ENCODE results near the gene HDAC9. TPM values are rescaled to one million over a fixed set of nuclear protein-coding genes. Genes with fewer than 3 reads are reported as not detected.

HDAC9 gene
- polyA plus RNA-seq, 3 donors, result 8.1 to 12.7 (median 9.5) TPM

DNA sequence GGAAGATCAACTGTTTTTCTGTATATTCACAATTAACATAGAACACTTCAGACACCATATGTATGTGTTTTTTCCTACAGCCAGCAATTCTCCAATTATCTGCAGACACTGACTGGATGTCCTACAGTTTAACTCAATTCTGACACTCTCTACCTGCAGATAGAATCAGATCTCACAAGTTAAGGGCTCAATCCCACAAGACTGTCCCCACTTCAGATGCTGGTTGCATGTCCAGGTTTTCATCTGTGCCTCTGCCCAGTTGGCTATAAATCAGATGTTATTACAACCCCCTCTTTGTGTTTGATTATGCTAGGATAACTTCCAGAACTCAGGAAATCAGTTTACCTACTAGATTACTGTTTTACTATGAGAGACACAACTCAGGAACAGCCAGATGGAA is 326.0 kb downstream of the HDAC9 start:
- DNase-seq (ENCODE audit: low read depth in 3 of 3, low spot score in 2 of 3), result no peak

GRCh38 chr7:18824157-18824556 is 328.6 kb downstream of the HDAC9 start:
- no peak for DNase-seq (ENCODE audit: low read depth in 3 of 3, low spot score in 2 of 3)

DNA sequence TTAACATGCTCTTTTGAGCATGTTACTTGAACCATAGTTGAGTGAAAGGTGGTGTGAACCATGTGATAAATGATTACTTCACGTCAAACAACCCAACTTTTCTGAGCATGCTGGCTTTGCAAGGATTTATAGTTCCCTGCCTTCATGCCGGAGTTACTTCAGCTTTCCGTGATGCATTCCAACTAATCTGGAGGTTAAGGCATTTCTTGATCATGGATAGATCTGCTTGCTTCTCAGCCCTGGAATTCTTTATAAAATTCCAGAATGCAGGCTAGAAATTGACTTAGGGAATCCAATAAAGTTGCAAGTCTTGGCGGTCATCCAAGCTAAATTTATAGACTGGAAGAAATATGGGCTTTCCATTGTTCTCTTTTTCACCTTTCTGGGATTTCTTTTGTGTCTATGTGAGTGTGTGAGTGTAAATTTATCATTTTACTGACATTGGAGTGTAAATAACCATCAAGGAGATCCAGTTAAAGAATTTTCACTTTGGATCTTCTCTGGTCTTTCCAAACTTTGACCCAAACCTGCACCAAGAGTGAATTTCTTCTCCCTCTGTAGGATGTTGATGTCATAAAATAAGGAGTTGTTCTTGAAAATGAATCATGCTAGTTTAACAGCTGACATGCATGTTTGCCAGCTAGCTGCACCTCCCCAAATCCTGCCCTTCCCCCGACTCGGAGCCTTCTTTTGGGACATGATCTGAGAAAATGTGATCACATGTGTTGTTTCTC is 332.9 kb downstream of the HDAC9 start:
- no peak for DNase-seq (ENCODE audit: low read depth in 3 of 3, low spot score in 2 of 3)

DNA sequence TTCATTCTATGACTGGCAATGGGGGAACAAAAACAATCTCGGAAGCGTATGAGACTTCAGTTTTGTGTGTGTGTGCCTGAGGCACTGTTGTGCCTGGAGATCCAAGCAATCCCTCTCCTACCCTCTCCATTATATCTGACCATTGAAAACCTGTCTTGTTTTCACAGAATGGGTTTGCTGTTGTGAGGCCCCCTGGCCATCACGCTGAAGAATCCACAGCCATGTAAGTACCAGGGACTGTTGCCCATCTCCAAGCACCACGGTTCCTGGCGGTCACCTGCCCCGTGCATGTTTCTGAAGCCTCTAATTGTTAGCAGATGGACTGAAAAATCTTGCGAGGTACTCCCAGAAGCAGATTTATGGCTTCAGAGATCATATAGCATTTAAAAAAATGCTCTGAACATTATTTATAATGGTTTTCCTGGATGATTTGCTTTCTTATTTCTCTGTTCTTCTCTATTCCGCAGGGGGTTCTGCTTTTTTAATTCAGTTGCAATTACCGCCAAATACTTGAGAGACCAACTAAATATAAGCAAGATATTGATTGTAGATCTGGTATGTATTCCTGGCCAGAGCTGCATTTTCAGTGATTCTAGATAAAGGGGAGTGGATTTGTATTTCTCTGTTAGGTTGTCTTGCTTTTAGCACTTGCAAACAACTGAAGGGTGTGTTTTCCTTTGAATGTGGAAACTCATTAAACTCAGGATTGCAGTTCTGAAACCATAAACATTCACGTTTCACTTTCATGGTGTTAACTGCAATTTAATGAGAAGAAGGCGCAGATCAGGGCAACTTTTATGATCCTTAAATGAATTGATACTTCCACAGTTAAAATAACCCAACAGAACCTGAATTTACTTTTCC is 333.7 kb downstream of the HDAC9 start:
- DNase-seq (ENCODE audit: low read depth in 3 of 3, low spot score in 2 of 3), result no peak

GRCh38 chr7:18829858-18830285 is 334.3 kb downstream of the HDAC9 start:
- no peak for DNase-seq (ENCODE audit: low read depth in 3 of 3, low spot score in 2 of 3)

- DNase-seq (ENCODE audit: low read depth in 3 of 3, low spot score in 2 of 3), result no peak
Observed at GRCh38 chr7:18831419-18831818, 335.9 kb downstream of the HDAC9 start.

- no peak for DNase-seq (ENCODE audit: low read depth in 3 of 3, low spot score in 2 of 3)
Observed at GRCh38 chr7:18831943-18832342, 336.4 kb downstream of the HDAC9 start.

GRCh38 chr7:18834577-18834976 is 339.0 kb downstream of the HDAC9 start:
- DNase-seq (ENCODE audit: low read depth in 3 of 3, low spot score in 2 of 3), result no peak

DNA sequence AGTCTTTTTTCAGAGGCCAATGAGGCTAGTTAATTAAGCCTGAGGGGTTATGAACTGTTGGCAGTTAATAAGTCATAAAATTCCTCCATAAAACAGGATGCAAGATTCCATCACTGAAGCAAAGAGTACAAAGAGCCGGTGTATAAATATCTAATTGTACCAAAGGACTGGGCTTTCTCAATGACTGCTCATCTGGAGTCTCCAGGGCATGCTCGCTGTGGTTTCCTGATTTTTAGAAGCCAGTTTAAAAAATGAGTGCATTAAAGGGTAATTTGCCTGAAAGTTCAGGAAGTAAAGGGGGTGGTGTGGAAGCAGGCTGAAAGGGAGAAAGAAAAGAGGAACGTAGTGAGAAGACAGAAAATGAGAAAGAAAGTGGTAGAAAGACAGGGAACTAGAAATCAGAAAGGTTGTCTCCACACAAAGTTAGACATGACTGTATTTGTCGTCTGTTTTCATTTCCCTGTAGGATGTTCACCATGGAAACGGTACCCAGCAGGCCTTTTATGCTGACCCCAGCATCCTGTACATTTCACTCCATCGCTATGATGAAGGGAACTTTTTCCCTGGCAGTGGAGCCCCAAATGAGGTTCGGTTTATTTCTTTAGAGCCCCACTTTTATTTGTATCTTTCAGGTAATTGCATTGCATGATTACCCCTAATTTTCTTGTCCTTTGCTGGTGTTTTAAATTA is 339.6 kb downstream of the HDAC9 start:
- DNase-seq (ENCODE audit: low read depth in 3 of 3, low spot score in 2 of 3), result no peak

DNA sequence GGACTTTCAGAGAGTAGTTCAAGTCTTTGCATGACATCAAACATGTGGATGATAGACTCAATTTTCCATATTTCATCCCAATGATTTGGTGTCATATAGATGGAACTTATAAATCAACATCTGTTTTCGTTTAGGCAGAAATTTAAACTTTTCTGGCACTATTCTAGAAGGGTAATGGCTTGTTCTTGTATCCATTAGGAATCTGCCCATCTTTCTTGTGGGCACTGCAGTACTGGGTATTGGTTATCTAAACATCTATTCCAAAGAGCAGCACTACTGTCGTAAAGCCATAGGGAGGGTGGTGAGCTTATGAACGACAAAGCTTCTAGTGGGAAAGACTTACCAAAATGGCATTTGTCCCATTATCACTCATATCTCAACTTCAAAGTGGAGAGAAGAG is 348.4 kb downstream of the HDAC9 start:
- no peak for DNase-seq (ENCODE audit: low read depth in 3 of 3, low spot score in 2 of 3)

DNA sequence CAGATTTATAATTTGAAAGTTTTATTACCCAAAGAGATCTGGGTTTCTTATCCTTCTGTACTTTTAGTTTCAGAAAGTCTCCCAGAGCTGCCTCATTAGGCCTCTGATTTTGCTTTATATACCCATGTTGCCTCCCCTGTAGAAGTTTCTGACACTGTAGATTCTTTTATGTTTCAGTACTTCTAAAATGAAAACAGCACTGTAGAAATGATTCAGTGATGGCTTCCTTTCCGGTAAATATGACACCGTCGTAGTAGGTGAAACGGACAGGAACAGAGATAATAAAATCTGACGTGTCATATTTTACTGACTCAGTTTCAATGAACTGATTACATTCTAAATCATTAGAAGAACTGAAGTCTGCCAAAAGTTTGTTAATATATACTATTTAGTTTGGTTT is 349.2 kb downstream of the HDAC9 start:
- no peak for DNase-seq (ENCODE audit: low read depth in 3 of 3, low spot score in 2 of 3)

DNA sequence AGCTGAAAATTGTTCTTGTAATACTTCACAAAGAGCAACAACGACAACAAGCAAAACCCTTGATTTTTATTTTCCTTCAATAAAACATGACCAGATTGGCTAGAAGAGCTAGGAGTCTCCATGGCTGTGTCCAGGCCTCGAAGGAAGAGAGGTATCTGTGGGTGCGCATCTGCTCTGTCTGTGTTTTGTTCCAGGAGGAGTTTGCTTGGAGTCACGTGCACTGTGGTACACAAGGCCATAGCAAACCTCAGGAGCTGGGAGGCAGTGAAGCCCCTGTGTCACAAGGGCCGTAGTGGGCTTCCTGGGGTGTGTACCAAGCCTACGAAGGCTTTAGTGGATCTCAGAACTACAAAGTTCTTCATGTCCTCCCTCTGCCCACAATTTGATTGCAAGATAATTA is 350.2 kb downstream of the HDAC9 start:
- no peak for DNase-seq (ENCODE audit: low read depth in 3 of 3, low spot score in 2 of 3)

- no peak for DNase-seq (ENCODE audit: low read depth in 3 of 3, low spot score in 2 of 3)
Observed at GRCh38 chr7:18846765-18847215, 351.2 kb downstream of the HDAC9 start.

- DNase-seq (ENCODE audit: low read depth in 3 of 3, low spot score in 2 of 3), result no peak
Observed at GRCh38 chr7:18849130-18849529, 353.6 kb downstream of the HDAC9 start.

- DNase-seq (ENCODE audit: low read depth in 3 of 3, low spot score in 2 of 3), result no peak
Observed at GRCh38 chr7:18855796-18856195, 360.2 kb downstream of the HDAC9 start.

- DNase-seq (ENCODE audit: low read depth in 3 of 3, low spot score in 2 of 3), result no peak
Observed at GRCh38 chr7:18858232-18858631, 362.7 kb downstream of the HDAC9 start.

- DNase-seq (ENCODE audit: low read depth in 3 of 3, low spot score in 2 of 3), result no peak
Observed at GRCh38 chr7:18859318-18859717, 363.8 kb downstream of the HDAC9 start.

- DNase-seq (ENCODE audit: low read depth in 3 of 3, low spot score in 2 of 3), result no peak
Observed at GRCh38 chr7:18860221-18860620, 364.7 kb downstream of the HDAC9 start.

- no peak for DNase-seq (ENCODE audit: low read depth in 3 of 3, low spot score in 2 of 3)
Observed at GRCh38 chr7:18861514-18862118, 366.1 kb downstream of the HDAC9 start.

DNA sequence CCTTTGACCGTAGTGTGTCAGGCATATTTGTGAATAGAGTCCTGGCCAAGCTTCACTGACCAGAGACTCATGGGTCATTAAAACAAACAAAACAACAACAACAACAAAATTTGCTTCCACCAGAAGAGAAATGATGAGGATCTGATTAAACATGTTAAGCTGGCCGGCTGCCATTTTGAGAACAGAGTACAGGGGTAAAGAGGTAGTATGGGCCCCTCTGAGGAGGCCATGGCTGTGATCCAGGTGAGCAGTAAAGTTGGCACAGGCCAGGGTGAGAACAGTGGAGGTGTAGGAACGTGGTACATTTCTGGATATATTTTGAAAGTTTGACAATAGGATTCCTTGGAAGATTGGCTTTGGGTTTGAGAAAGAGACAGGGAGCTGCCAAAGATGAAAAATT is 369.4 kb downstream of the HDAC9 start:
- no peak for DNase-seq (ENCODE audit: low read depth in 3 of 3, low spot score in 2 of 3)
